HL-60/S4 treated with retinoic acid at 250 ng/mL for 4 days and 3 days (cell line): Measurements from ENCODE around the gene ACY1.
"Not testable (repeated sequence)": the region's sequence is repeated elsewhere in the genome, so short reads cannot be mapped to it uniquely, and the experiment has no call there.

Source experiments
- in situ Hi-C: fragments of 300-500 bp; cut with MboI; formaldehyde crosslinking; loops from 2 replicates; pipeline ENCODE4 v1.7.0; 2022; ENCODE audit warnings: low sequenced_read_pairs

Gene ACY1

DNA sequence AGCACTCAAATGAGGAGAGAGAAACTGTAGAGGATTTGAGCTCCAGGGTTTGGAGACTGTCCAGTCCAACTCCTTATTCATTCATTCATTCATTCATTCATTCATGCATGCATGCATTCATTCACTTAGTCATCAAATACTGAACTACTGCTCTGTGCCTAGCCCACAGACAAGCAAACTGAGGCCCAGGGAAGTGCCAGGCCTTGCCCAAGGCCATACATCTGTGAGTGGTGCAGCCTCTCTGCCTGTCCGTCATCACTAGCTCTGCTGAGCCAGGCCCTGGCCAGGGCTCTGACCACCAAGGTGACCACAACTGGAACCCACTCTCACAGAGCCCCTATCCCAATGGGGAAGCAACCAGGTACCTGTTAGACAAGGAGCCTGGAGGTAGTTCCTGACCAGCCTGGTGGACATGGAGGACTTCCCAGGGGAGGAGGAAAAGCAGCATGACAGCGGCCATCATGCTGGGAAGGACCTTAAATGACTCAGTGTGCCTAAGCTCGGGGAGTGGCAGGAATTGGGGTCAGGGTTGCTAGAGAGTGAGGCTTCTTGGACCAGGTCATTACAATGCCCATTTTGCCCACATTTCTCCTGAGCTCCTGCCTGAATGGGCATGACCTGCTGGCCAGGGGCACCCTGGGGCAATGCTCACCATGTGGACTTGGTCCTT, 39.9 kb downstream of the ACY1 start:
- in situ Hi-C loops, result no loop called here

DNA sequence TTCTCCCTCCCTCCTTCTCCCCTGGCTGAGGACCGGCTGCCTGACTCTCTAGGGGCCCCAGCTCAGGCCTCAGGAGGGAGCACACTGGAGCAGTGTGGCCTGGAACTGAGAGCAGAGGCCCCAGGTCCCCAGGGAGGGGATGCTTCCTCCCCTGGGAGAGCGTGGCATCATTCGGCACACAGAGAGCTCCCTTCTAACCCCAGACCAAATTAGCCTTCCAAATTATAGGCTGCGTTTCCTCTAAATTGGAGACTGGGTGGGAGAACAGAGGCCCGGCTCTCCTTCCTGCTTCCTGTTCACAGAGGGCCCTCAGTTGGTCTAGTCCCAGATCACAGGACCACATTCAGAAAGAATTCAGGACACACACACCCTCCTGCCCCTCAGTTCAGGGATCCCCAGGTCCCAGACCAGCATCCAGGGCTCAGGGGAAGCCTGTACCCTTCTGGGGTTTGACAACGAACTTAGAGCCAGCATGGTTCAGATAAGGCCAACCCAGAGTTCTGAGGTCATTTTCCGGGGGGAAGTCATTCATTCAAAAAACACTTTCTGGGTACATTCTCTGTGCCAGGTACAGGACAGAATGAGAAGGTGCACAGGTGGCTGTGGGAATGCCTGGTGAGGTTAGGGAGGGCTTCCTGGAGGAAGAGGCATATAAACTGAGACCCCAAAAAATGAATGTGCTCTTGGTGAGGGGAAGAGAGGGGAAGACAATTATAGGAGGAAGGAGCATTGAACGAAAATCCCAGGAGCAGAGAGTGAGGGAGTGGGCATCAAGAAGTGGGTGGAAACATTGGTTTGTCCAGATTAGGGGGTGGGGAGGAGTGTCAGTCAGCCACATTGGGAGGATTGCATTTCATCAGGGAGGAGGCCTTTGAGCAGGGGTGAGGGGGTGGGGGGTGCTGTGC, 40.8 kb downstream of the ACY1 start:
- in situ Hi-C loops, result no loop called here

DNA sequence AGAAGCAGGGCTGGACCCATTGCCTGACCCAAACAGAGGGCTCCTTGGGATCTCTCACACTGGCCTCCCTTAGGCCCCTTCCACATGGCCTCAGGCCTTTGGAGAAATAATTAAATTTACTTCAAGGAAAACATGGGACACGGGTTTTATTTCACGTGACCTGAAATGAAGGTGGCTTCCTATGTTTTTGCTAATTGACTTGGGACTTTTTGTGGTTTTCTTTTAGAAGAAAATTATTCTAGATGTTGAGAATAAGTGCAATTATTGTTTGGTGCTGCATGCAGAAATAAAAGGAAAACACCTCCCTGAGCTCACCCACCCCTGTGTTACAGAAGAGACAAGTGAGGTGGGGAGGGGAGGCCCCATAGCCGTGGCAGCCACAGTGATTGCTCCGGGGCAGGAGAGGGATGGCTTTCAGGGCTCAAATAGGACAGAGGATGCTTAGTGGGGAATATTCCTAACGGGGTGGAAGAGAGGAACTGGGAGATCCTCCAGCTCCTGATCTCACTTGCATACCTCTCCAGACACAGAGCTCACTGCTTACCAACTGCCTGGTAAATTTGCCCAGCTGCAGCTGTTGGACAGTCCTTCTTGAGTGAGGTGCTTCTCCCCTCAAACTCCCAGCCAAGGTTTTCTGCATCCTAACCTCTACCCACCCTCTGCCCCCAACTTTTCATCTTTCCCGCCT, 41.6 kb downstream of the ACY1 start:
- in situ Hi-C loops, result no loop called here

DNA sequence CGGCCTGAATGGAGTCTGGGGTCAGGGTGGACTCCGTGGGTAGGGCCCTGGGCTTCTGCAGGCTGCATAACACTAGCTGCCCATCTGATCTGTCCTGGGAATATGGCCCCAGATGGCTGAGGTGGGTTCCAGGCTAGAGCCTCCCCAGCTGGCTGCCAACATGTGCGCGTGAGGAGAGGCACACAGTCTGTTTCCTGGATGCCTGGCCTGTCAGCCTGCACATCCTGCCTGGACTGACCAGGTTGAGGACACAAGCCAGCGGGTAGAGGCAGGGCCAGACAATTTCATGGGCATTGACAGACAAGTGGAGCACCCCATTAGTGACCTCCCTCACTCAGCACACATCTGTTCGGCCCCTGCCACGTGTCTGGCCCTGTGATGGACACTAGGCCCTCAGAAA, 42.1 kb downstream of the ACY1 start:
- in situ Hi-C loops, result no loop called here

DNA sequence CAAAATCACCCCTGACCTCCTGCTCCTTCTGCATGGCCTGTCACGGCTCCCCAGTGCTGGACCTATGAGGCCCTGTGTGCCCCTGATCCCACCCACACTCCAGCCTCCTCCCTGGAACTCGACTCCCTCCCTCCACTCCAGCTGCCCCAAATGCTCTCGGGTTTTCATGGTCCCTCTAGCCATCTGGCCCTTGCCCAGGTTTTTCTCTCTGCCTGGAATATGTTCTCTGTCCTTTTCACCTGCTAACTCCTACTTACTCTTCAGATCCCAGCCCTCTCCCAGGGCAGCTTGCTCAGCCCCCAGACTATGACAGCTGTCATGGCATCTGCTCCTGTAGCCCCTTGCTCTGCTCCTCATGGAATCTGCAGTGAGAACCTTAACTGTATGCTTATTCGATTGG, 42.7 kb downstream of the ACY1 start:
- in situ Hi-C loops, result no loop called here

DNA sequence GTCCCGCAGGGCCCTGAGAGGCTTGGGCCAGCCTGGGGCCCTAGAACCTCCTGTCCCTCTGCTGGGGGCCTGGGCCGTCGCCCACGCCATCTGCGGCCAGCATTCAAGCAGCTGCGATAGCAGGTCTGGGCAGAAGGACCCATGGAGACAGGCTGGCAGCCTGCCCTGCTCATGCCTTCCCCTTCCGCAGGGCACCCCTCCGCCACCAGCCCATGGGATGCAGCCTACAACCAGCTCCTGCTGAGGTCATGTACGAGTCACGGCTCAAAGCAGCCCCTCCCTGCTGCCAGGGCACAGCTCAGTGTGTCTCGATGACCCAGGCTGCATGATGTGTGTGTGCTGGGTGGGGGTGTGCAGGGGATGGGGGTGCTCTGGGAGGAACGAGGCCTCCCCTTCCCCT, 45.2 kb downstream of the ACY1 start:
- in situ Hi-C loops, result no loop called here

DNA sequence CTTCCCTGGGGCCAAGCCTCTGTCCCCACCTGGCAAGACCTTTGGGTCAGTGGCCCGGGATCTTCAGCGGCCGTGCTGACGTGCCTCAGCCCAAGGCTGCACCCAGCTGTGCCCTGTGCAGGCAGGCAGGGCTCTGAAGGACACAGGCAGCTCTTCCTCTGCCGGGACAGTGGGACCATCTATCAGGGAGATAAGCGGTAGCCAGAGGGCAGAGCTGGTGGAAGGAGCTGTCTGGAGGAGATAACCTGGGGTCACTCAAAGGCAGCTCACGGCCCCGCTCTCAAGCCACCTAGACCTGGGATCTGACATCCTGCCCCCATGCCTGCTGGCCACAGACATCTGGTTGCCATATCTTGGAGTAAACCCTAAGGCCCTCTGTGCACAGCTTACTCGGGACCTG, 45.7 kb downstream of the ACY1 start:
- in situ Hi-C loops, result no loop called here

DNA sequence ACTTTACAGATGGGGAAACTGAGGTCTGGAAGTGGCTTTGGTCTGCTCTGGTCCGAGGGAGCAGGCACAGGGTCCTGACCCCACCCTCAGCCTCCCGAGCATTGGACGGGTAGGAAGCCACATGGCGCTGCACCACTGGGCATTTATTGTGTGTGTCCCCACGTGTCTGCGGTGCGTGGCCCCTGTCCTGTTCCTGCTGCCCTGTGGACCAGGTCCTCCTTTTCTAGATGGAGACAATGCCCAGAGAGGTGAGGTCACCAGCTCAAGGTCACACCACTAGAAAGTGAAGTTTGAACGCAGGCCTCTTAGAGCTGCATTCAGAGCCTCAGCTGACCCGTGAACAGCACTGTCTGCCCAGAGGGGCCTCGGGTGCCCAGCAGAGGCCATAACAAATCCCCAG, 46.2 kb downstream of the ACY1 start:
- in situ Hi-C loops, result no loop called here

DNA sequence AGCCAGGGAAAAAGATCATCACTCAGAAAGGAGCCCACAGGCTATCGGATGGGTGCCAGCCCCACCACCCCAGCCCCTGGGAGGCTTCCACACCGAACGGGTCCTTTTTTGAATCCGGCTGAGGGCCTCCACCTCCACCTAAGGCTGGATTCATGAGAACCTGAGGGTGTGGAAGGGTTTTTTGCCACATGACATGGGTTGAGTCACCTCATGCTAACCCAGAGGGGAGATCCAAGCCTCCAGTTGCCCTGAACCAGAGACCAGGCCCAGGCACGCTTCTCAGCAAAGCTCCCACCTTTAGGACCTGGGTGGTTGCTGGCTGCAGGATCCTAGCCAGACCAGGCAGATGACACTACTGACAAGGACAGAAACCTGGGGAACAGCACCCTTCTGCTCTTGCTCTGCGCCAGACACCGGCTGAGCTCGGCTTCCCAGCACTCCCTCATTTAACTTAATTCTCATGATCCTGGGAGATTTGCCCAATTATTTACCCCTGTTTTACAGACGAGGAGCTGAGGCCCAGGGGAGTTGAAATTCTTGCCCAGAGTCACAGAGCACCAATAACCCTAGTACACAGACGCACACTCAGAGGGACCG, 47.5 kb downstream of the ACY1 start:
- in situ Hi-C loops, result no loop called here

DNA sequence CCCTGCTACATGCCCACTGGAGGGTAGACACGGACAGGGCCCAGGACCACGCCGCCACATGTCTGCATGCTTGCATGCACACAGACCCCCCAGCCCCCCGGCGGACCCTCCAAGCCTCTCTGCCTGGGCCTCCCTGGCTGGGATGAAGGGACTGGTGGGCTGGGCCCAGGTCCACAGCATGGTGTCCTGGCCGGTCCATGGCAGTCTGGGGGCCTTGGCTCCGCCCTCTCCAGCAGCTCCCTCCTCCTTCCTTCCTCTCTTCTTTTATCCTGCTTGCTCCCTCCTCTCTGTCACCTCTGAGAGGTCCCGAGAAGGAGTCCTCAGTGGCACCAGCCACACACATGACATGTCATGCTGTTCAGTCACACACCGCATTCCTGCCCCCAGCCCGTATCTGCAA, 48.6 kb downstream of the ACY1 start:
- in situ Hi-C loops, result no loop called here

DNA sequence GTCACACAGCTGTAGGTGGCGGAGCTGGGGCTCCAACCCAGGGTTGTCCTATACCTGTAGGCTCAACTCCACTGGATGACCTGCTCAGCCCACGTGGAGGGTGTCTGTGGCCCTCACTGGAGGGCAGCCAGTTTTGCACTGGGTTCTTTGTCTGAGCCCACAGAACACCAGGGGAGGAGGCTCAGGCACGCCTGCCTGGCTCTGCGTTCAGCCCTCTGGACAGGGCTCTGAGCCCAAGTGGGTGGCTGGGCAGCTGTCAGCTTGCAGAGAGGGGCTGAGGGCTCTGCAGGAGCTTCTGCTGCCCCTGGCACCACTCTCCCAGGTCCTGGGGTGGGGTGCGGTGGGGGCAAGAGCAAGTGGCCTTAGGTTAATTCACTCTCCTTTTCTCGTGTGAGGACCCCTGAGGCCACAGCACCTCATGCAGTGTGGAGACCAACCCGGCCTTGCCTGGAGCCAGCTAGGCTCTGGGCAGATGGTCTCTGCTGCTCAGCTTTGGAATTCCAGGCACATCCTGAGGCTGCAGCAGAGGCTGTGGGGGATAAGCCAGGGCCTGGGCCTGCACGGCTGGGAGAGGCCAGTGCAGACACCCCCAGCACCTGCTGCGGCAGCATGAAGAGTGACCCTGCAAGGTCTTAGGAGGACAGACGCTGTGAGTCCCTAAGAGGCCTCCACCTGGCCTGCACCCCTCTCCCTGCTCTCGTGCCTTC, 49.5 kb downstream of the ACY1 start:
- in situ Hi-C loops, result no loop called here

DNA sequence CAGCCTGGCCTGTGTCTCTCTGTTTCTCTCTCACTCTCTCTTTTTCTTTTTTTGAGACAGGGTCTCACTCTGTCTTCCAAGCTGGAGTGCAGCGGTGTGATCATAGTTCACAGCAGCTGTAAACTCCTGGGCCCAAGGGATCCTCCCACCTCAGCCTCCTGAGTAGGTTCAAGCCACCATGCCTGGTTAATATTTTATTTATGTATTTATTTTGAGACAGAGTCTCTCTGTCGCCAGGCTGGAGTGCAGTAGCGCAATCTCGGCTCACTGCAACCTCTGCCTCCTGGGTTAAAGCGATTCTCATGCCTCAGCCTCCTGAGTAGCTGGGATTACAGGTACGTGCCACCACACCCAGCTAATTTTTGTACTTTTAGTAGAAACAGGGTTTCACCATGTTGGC, 50.4 kb downstream of the ACY1 start:
- in situ Hi-C loops, result not testable (repeated sequence)

DNA sequence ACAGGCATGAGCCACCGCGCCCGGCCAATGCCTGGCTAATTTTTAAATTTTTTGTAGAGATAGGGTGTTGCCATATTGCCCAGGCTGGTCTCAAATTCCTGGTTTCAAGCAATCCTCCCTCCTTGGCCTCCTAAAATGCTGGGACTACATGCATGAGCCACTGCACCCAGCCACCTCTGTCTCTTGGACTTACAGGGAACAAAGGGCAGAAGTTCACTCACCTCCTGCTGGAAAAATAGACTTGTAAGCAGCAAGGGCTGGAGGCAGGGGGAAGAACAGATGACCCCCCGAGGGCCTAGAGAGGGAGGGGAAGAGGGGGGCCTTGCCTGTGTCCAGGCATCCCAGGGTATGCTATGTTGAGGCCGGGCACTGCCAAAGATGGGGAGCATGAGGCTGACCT, 50.9 kb downstream of the ACY1 start:
- in situ Hi-C loops, result no loop called here

DNA sequence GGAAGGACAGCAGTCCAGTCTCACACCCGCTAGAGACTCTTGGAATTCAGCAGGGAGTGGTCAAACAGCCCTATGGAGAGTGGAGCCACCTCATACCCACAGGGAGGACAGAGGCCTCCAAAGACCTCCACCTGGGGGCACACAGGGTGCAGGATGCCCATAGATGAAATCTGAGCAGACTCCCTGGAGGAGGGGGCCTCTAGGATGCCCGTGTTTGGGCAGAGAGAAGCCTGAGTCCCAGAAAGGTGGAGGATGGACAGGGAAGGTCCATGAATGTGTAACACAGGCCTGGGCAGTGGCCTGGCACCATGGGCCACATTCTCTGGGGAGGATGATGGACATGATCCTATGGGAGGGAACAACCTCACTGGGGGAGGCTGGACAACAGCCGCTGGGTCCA, 51.3 kb downstream of the ACY1 start:
- in situ Hi-C loops, result no loop called here

DNA sequence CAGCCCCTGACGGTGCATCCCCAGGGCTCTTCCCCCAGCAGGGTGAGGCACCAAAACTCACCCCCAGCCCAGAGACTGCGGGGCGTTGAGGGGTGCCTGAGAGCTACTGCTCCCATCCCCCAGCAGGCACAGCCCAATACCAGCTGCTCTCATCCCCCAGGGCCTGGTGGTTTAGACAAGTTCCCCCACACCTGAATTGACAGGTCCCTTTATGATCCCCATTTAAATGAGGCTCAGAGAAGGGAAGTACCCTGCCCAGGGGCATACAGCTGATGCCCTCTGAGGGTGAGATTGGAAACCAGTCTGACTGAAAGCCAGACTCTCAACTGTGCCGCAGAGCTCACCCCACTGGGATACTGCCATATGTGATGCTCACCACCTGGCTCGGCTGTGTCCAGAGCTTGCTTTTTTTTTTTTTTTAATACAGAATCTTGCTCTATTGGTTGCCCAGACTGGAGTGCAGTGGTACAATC, 52.9 kb downstream of the ACY1 start:
- in situ Hi-C loops, result no loop called here

DNA sequence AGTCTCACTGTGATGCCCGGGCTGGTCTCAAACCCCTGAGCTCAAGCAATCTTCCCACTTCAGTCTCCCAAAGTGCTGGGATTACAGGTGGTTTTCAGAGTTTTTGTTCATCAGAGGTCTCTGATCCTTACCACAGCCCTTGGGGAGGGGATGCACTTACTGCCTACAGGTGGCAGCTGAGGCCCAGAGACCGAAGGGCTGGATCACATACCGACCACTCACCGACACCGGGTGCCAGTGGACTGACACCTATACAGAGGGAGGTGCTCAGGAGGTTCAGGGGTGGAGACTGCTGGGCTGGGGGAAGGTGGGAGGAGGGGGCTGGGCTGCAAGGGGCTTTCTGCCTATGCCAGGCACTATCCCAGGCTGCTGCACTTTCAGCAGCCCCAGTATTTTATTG, 53.5 kb downstream of the ACY1 start:
- in situ Hi-C loops, result no loop called here

DNA sequence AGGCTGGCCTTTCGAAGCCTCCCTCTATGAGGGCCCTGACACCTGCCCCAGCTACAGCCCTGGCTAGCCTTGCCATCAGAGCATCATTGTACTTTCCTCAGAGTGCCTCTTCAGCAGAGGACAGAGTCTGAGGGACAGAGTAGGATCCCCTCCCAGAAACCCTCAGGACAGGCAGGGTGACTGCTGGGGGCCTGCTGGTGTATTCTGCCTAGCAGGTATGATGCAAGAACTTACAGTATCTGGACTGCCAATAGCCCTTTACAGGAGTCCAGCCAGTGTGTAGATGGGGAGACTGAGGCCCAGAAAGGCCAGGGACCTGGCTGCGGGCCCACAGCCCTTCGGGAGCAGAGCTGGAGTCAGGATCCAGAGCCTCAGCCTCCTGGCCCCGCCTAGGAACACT, 54.0 kb downstream of the ACY1 start:
- in situ Hi-C loops, result no loop called here

DNA sequence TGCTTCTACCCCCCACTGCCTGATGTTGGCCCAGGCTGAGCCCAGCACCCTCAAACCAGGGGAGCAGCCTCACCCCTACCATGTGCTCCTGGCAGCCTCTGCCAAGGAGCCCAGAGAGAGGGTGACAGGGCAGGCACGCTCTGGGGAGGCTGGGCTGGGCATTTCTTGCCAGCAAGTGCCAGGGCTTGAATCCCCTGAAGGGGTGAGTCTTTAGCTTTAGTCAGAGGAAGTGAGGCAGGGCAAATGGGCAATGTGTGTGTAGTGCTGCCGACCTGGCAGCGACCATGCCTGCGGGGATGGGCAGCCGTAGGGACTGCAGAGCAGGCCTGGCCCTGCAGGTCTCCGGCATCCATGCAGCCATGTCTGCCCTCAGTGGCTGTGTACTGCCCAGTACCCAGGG, 54.9 kb downstream of the ACY1 start:
- in situ Hi-C loops, result no loop called here
